NCI-H748 treated with DMSO at 0.1 percent for 48 hours (cell line): Measurements from ENCODE around the gene PTPRM.

Experiments
- DNase-seq: peaks from one replicate; lab custom pipeline; 2025; lab: John Stamatoyannopoulos, UW

The PTPRM gene

DNA sequence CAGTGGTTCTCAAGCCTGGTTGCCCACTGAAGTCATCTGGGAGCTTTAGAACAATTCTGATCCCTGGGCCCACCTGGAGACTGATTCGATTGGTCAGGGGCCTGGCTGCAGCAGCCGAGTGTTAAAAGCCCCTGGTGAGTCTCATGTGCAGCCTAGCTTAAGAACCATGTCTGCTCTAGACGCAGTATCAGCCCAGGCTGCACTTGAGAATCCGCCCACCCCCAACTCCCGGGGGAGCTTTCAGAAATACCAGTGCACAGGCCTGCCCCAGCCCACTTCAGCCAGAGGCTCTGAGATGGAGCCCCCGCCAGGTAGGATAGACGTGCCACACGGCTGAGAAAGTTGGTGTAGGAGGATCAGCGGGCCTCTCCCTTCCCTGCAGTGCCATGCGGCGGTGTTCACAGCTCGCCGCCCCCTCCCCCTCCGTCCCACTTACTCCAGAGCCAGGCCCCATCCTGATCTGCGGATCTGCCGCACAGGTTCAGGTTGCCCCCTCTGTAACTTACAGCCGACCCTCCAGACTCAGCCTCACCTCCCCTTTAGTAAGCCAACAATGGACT lies 833.2 kb downstream of the PTPRM start:
- no peak for DNase-seq

DNA sequence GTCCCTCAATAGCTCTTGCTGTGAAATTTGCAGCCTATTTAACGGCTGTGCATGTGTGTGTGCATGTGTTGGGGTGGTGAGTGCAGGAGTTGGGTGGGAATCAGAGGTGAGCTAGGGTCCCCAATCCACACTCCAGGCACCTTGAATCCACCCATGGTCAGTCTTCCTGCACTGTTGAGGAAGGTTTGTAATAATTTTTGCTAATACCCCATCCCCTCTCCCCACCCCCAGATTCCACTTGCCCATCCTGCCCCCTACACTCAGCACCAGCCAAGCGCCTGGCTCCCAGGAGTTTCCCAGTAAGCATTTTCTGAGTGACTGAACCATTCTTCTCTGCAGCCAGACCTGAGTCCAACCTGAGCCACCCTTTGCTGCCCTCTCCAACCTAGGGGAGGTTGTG lies 833.7 kb downstream of the PTPRM start:
- no peak for DNase-seq

DNA sequence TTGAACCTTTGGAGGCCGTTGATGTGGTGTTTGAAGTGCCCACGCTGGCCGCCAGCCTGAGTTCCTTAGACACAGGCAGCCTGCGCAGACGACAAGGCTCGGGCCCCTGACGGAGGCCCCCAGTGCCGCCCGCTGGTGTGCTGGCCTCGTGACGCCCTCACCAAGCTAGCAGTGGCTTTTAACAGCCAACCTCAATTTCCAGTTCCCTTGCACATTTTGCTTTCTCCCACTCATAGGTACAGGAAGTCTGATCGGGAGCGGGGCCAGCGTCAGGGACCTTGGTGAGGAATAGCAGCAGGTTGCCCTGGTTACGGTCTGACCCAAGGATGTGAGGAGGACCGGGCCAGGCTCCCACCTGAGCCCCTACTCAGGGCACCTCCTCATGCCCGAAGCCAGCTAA lies 834.5 kb downstream of the PTPRM start:
- no peak for DNase-seq

DNA sequence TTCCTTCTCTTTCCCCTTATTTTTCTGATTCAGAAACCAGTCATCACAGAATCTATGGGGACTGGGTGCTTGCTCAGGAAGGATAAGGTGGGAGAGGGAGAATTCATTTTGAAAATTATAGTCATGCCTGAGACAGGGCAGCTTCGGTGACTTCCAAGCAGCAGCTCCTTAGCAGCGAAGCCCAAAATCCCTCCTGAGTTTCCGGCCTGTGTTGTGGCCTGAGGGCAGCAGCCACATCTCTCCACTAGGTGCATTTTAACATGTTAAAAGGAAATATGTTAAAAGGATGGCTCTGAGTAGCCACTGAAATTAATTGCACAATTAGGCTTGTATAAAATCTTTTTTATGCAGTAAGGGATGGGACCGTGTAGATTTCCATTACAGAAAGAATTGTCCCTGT lies 835.1 kb downstream of the PTPRM start:
- no peak for DNase-seq

DNA sequence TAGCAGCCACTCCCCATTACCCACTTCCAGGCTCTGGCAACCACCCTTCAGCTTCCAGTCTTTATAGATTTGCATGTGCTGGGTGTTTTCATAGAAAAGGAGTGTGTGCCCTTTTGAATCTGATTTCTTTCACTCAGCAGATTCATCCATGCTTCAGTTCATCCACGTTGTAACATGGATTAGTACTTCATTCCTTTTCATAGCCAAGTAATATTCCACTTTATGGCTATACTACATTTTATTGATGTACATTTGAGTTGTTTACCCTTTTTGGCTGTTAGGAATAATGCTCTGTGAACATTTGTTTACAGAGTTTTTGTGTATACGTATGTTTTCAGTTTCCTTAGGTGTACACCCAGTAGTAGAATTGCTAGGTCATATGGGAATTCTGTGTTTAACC lies 836.6 kb downstream of the PTPRM start:
- DNase-seq: no peak

DNA sequence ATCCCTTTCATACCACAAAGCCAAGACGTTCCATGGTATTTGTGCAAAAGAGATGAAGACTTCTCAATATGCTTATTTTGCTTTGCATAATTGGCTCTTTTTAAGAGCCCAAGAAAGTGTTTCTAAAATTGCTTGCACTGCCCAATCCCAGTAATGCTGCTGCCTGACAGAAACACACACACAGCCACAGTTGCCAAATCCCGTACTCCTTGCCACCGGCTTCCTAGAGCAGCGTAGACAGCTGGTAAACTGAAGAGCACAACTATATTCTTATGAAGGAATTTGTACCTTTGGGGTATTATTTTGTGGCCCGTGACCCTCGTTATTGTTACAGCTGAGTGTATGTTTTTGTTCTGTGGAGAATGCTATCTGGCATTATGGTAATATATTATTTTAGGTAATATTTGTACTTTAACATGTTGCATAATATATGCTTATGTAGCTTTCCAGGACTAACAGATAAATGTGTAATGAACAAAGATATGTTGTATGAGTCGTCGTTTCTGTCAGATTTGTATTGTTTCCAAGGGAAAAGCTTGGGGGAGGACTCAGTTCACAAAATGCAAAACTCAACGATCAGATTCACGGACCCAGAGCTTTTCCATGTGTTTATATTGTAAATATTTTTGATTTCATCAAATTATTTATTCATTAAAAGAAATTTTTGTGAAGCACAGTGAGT lies 839.2 kb downstream of the PTPRM start:
- DNase-seq: no peak

DNA sequence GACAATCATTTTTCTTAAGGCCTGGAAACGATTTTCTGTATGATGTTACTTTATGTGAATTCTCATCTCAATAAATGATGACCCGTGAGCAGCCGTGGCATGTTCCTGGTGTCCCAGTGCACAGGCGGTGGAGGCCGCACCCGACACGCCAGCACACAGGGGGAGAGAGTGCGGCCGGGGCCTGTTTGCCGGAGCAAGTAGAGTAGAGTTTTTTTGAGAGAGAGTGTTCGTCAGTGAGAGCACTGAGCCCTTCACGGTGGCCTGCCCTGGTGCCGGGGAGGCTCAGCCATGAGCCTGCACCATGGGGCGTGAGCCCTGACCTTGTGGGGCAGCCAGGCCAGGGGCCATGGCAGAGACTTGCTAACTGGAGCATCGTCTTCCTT lies 839.7 kb downstream of the PTPRM start:
- no peak for DNase-seq

DNA sequence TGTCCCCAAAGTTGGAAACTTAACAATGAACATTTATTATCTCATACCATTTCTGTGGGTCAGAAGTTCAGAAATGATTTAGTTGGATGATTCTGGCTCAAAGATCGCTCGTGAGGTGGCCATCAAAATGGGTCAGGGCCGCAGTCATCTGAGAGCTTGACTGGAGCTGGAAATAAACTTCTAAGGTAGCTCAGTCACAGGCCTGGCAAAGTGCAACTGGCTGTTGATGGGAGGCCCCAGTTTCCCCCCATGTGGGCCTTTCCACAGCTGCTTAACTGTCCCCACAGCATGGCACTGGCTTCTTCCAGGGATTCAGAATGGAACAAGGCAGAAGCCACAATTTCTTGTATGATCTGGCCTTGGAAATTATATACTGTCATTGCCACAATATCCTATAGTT lies 842.0 kb downstream of the PTPRM start:
- no peak for DNase-seq

DNA sequence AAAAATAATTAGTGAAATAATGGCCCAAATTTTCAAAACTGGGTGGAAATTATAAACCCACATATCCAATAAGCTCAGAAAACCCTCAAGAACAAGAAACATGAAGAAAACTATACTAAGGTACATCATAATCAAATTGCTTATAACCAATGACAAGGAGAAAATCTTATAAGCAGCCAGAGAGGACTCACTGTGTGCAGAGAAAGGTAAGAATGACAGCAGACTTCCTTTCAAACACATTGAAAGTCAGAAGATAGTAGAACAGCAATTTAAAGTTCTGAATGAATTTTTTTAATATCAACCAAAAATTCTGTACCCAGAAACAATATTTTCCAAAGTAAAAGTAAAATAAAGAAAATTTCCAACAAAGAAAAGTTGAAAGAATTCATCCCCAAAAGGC lies 844.4 kb downstream of the PTPRM start:
- no peak for DNase-seq

DNA sequence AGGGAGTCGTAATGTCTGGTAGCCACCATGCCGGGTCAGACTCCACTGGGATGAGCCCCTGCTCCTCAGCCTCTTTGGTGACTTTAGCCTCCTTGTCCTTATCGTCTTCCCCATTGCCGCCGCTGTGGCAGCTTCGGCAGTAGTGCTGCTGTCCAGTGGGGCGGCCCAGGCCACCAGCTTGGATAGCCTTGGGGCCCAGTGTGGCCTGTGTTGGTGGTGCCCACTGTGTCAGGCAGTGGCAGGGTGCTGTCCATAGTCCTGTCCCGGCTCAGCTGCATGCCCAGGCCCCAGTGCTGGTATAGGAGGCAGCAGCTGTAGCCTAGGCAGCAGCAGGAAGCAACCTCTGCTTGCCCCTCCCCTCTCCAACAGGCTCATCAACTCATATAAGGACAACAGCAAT lies 845.0 kb downstream of the PTPRM start:
- no peak for DNase-seq

DNA sequence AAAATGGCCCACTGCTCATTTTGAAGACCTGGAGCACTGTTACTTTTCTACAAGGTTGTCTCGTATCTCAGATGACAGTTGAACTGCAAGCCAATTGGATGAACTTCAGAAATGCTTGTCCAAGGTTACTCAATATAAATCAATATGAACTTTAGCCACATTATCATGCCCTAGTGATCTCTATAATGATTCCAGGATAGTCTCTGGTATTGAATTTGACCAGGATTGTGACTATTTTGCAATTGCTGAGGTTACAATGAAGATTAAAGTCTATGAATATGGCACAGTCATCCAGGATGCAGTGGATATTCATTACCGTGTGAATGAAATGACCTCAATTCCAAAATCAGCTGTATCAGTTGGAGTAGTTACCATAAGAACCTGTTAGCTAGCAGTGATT lies 846.1 kb downstream of the PTPRM start:
- no peak for DNase-seq

DNA sequence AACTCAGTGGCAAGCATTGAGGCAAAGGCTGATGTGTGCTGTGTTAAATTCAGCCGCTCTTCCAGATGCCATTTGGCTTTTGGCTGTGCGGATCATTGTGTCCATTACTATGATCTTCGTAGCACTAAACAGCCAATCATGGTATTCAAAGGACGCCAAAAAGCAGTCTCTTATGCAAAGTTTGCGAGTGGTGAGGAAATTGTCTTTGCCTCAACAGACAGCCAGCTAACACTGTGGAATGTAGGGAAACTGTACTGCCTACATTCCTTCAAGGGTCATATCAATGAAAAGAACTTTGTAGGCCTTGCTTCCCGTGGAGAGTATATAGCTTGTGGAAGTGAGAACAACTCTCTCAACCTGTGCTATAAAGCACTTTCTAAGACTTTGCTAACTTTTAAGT lies 846.6 kb downstream of the PTPRM start:
- DNase-seq: no peak

DNA sequence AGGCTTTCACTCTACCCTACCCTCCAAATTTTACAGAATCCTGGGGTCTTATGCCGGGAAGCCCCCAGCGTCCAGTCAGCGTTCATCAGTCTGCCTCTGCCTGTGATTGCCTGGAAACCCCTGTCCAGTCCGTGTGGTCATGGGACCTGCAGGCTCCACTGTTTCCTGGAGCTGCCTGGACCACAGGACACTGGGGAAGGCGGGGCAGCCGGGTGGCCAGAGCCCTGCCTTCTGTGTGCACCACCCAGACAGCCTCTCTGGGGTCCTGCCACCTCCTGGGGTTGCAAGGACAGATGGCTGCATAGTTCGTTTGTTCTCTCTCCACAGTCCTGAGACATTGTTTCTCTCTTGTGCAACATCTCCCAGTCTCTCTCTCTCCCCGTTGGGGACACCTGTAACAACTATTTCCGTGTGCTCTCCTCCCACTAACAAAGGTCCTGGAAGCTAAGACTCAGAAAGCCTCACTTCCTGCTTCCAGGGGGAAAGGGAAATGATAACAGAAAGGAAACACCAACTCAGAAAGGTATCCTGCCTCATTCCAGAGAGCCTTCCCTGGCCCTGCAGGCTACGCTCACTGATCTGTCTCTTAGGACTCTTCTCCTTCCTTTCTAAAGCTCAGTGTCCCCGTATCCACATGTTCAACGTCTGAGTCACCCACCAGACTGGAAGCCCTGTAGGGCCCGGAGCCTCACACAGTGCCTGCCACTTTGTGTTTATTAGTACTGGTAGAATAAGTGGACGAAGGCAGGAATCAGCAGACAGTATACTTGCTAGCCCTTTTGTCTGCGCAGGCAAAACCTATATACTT lies 849.3 kb downstream of the PTPRM start:
- DNase-seq: no peak

DNA sequence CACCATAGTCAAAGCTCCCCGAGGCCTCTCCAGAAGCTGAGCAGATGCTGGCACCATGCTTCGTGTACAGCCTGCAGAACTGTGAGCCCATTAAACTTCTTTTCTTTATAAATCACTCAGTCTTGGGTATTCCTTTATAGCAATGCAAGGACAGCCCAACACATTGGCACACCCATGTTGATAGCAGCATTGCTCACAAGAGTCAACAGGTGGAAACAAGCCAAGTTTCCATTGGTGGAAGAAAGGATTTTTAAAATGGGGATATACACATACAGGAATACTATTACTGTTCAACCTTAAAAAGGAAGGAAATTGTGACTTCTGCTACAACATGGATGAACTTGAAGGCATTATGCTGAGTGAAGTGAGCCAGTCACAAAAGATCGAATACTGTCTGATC lies 855.3 kb downstream of the PTPRM start:
- DNase-seq: no peak

DNA sequence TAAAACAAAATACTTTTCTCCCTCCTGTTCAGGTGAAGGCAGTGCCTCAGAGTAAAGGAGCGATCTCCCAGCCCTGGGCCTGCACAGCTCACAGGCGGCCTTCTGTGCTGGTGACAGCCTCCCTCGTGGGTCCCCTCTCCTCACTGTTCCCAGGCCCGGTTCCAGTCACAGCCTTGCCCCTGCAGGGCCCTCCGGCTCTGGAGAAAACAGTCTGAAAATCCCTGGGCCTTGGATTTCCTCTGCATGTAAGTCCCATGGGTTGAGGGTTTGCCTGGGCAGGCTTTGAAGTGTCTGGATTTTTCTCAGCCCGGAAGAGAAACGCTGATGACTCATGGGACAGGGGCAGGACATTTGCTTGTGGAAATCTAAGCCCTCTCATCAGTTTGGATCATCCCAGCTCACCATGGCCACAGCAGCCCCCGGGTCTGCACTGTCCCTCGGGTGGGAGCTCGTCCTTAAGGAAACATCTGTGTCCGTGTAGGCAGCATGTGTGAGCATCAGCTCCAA lies 856.0 kb downstream of the PTPRM start:
- no peak for DNase-seq

DNA sequence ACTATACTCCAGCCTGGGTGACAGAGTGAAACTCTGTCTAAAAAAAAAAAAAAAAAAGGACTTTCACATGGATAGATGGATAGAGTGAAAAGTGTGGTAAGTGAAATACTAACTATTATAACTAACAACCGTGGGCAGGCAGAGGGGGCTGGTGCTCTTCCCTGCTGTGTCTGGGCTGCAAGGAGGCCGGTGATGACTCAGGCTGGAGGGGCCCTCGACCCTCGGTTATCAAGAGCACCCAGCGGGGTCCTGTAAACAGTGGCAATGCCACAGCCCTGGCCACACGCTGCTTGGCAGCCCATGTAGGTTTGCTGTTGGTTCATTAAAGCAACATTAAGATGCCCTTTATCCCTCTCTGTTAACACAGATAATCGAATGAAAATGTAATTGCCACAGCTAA lies 857.4 kb downstream of the PTPRM start:
- no peak for DNase-seq

DNA sequence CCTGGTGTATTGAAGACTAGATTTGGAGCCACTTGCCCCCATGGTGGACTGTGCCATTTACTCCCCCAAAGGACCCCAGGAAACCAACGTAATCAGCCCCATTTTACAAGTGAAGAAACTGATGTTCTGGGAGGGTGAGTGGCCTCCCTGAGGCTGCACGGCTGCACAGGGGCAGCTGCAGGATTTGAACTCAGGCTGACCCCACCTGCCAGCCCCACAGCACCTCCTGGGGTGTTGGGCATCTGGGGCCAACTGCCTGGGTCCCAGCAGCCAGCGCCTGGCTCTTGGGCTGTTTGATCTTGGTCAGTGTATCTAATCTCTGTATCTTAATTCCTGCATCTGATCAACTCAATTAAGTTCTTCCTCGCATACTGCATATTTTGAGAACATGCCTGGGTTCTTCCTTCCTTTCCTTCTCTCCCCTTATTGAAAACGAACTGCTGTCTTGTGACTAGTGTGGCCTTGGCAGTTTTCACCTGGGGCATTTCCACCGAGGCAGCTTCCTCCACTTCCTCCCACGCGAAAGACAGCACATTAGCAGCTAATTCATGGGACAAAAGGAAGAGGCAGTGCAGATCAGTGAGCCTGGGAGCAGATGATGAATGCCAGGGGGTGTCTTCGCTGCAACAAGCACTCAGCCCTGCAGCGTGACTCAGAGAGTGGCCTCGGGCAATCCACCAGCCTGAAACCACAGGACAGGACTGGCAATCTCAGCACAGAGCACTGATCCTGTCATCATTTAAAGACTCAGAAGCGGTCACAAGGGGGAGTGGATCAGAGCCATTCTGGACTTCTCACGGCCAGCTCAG lies 858.0 kb downstream of the PTPRM start:
- no peak for DNase-seq

DNA sequence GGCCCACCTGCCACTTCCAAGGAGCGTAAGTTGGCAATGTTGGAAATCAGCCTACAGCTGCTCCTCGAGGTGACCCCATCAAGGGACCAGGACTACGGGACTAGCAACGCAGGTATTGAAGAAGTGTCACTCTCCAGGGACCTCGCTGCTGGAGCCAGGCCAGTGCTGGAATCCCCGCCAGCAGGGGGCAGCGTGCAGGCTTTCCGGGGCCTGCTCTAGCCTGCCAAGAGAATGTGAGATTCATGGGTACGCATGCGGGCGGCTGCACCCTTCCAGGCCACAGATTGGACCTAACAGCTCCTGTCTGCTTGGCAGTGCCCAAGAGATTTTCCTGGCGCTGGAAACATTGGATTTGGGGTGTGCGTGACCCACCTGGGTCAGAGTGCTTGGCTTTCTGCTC lies 859.3 kb downstream of the PTPRM start:
- DNase-seq: no peak

DNA sequence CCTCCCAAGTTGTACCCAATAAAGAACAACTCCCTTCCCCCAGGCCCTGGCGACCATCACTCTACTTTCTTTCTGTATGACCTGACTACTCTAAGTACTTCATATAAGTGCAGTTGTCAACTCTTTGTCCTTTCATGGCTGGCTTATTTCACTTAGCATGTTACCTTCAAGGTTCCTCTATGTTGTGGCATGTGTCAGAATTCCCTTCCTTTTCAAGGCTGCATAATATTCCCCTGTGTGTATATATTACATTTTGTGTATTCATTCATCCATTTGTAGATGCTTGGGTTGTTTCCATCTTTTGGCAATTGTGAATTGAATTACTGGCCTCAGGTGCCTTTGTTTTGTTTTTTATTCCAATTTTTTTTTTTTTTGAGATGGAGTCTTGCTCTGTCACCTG lies 860.2 kb downstream of the PTPRM start:
- DNase-seq: no peak

DNA sequence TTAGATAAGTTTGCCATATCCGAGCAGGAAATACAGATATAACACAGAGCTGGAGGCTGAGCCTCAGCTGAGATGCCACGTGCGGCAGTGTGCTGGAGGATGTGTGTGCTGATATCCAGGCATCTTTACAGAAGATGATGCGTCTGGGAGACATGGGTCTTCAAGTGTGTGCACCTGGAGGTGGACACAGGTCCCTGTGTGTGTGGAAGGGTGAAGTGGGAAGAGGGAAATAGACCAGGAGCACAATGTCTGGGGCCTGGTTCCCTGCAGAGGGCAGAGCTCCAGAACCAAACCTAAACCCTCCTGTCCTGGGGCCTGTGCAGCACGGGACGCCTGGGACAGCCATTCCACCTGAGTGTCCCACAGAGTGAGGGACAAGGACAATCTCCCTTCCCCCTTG lies 861.8 kb downstream of the PTPRM start:
- DNase-seq: no peak

DNA sequence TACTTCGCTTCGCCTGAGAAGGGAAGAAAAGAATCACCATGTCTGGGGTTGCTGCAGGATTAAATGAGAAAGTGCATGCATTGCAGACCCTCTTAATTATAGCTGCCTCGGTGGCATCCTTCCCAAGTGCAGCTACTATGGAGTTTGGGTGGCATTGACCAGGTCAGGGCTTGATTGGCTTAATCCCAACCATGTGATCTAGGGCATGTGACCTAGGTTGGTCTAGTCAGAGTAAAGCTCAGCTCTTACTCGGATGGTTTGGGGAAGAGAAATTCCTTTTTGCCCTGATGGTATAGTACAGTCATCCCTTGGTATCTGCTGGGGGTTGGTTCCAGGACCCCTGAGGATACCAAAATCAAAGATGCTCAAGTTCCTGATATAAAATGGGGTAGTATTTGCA lies 863.9 kb downstream of the PTPRM start:
- DNase-seq: no peak

DNA sequence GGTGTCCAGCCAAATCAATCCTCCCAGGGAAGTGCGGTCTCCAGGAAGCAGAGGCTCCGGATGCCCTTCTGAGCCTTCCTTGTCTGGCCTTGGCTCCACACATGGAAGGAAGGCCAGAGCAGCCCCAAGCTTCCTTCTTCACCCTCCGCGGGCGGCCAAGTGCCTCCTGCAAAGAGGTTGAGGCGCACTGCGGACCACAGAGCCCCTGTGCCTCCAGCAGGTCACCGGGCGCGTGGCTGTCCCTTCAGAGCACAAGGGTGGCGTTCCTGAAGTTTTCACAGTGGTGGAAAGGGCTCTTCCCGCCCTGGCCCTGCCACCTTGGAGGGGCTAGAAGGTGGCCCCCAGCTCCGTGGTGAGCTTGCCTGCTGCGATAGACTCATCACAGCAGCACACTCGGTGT lies 866.2 kb downstream of the PTPRM start:
- no peak for DNase-seq

DNA sequence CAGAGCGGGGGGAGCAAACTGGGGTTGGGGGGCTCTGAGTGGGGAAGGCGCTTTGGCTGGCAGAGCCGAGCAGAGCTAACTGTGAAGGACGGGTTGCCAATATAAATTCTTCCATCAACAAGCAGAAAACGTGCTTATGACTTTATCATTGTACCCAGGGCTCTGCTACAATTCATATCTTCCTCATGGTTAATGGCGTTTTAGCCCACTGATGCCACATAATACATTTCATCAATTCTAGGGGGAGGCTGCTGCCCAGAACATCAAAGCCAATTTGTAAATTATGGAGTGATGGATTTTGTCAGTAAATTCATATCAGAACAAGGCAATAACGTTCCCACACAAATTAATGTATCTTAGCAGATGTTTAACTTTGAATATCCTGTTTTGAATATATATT lies 866.7 kb downstream of the PTPRM start:
- DNase-seq: no peak
